ENCODE results near the gene NAGS. TPM values are rescaled to one million over a fixed set of nuclear protein-coding genes. Genes with fewer than 3 reads are reported as not detected.
A peak's percentile ranks its signal among the peaks of the same experiment; 100 is the strongest.

Gene NAGS
- total RNA-seq, 1 donor from 2014 or later, result 0.40 TPM

DNA sequence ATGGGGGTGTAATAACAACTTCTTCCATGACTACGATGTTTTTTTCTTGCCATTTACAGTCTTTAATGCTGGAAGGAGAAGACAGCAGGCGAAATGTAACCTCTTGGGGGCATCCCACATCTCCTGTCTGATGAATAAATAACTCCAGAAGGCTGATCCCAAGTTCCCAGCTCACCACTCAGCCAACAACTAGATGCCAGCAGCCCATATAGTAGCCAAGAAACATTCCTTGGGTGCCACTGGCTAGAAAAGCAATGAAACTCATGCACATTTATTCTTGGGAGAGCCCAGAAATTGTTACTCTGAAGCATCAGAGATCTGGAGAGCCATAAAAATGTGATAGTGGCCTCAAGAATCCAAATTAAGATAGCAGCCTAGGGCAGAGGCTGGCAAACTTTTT, 33.0 kb downstream of the NAGS start:
- DNase-seq (ENCODE audit: low spot score), result no peak
- Mint-ChIP-seq H3K4me3 (ENCODE audit: unreplicated experiment) (no peak overlapping the region), H3K27me3 (ENCODE audit: low read depth) (no peaks in the 10 kb centered on the region), H3K27ac (ENCODE audit: unreplicated experiment) (no peak overlapping the region), H3K4me1 (ENCODE audit: low read depth) (peaks cover 21% of the 10 kb centered on the region), H3K36me3 (ENCODE audit: low read depth) (peaks cover 15% of the 10 kb centered on the region), H3K9me3 (ENCODE audit: low read depth) (no peaks in the 10 kb centered on the region)
- TF ChIP-seq, protein P1, sequence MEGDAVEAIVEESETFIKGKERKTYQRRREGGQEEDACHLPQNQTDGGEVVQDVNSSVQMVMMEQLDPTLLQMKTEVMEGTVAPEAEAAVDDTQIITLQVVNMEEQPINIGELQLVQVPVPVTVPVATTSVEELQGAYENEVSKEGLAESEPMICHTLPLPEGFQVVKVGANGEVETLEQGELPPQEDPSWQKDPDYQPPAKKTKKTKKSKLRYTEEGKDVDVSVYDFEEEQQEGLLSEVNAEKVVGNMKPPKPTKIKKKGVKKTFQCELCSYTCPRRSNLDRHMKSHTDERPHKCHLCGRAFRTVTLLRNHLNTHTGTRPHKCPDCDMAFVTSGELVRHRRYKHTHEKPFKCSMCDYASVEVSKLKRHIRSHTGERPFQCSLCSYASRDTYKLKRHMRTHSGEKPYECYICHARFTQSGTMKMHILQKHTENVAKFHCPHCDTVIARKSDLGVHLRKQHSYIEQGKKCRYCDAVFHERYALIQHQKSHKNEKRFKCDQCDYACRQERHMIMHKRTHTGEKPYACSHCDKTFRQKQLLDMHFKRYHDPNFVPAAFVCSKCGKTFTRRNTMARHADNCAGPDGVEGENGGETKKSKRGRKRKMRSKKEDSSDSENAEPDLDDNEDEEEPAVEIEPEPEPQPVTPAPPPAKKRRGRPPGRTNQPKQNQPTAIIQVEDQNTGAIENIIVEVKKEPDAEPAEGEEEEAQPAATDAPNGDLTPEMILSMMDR (IDR thresholded peaks at IDR 0.05), result no peak

DNA sequence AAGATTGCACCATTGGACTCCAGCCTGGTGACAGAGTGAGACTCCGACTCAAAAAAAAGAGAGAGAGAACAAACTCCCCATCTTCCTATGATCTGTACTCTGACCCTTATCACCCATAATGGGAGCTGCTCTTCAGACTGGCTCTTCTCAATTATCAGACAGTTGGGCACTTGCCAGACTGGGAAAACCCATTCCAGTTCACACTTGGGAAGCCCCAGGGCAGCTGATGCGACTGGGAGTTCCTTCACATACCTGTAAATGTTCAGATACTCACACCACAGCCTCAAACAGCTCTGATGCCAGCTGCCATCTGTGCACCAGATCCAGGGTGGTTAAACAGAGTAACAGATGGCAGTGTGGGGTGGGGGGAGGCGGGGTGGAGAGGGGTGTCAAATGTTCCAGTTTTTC, 34.2 kb downstream of the NAGS start:
- no peak for DNase-seq (ENCODE audit: low spot score)
- no peaks in the 10 kb centered on the region for H3K9me3 Mint-ChIP-seq (ENCODE audit: low read depth)
- peak overlapping the region; percentile 41 for H3K27ac Mint-ChIP-seq (ENCODE audit: unreplicated experiment)
- H3K36me3 Mint-ChIP-seq (ENCODE audit: low read depth), result peaks cover 12% of the 10 kb centered on the region
- TF ChIP-seq, protein P1 (IDR thresholded peaks at IDR 0.05), result no peak
- no peak overlapping the region for H3K4me3 Mint-ChIP-seq (ENCODE audit: unreplicated experiment)
- H3K4me1 Mint-ChIP-seq (ENCODE audit: low read depth), result peaks cover 27% of the 10 kb centered on the region
- H3K27me3 Mint-ChIP-seq (ENCODE audit: low read depth), result no peaks in the 10 kb centered on the region

DNA sequence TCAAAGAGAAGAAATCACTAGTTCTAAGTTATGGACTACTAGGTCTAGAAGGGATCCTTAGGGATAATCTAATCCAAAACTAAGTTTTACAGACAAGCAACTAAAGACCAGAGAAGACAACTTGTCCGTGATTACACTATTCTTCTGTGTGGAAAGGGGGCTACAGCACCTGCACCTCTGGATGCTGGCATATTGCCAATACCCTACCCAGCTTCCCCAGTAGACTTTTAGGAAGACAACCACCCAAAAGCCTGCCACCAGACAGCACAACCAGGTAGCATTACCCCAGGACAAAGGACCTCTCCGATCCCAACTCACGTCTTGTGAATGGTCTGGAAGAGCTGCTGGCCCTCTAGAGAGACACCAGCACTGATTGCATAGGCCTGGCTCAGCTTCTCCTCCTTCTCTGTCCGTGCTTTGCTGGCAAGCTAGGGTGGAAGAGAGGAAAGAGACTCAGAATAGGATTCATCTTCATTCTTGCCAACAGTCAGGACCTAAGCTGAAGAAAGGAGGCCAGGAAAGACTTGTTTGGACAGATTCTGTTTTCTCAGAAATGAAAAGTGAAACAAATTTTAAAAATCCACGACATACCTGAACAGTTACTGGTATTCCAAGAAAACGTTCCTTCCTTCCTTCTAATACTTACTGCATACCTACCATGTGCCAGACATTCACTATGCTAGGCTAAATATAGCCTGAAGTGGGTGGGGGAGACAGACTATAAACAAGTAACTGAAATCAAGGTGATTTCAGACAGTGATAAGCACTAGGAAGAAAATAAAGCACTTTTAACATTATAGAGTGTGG, 35.6 kb downstream of the NAGS start:
- H3K9me3 Mint-ChIP-seq (ENCODE audit: low read depth), result no peaks in the 10 kb centered on the region
- TF ChIP-seq, protein P1 (IDR thresholded peaks at IDR 0.05), result no peak
- H3K36me3 Mint-ChIP-seq (ENCODE audit: low read depth), result peaks cover 5% of the 10 kb centered on the region
- no peaks in the 10 kb centered on the region for H3K27me3 Mint-ChIP-seq (ENCODE audit: low read depth)
- no peak overlapping the region for H3K4me3 Mint-ChIP-seq (ENCODE audit: unreplicated experiment)
- peak overlapping the region; percentile 84 for H3K27ac Mint-ChIP-seq (ENCODE audit: unreplicated experiment)
- DNase-seq (ENCODE audit: low spot score), result no peak
- peaks cover 38% of the 10 kb centered on the region for H3K4me1 Mint-ChIP-seq (ENCODE audit: low read depth)

DNA sequence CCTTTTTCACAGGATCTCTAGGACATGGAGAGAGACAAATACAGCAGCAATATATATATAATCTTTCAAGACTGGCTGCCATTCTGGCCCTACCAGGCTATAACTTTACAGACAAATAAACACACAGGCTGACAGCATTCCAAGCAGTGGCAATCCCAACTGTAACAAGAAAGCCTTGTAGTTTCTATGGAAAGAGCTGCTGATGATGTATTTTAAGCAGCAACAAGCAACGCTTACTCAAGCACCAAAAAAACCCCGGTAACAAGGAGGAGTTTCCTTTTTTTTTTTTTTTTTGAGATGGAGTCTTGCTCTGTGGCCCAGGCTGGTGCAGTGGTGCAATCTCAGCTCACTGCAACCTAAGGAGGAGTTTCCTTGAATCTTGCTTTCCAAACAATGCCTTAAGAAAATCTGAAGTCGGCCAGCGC, 38.9 kb downstream of the NAGS start:
- Mint-ChIP-seq H3K9me3 (ENCODE audit: low read depth) (no peaks in the 10 kb centered on the region), H3K4me1 (ENCODE audit: low read depth) (peaks cover 38% of the 10 kb centered on the region), H3K36me3 (ENCODE audit: low read depth) (peaks cover 5% of the 10 kb centered on the region), H3K27ac (ENCODE audit: unreplicated experiment) (peak overlapping the region; percentile 64), H3K27me3 (ENCODE audit: low read depth) (no peaks in the 10 kb centered on the region), H3K4me3 (ENCODE audit: unreplicated experiment) (no peak overlapping the region)
- TF ChIP-seq, protein P1 (IDR thresholded peaks at IDR 0.05), result no peak
- DNase-seq (ENCODE audit: low spot score), result no peak

DNA sequence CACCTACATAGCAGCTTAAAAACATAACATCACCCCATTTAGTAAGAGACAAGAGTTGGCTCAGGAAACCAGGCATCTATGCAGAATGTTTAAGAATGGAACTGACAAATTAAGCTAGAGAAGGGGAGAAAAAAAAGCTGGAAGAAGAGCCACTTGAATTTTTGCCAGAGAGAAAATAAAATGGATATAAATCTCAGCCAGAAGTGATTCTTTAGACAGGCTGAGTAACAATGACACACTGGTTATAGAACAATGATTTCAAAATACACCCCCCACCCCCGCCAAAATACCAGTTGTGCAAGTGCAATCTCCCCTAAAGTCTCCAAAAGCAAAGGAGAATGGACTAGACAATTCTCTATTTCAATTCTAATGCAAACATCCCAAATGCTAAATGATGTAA, 39.6 kb downstream of the NAGS start:
- no peak for DNase-seq (ENCODE audit: low spot score)
- H3K4me3 Mint-ChIP-seq (ENCODE audit: unreplicated experiment), result no peak overlapping the region
- TF ChIP-seq, protein P1 (IDR thresholded peaks at IDR 0.05), result no peak
- peaks cover 38% of the 10 kb centered on the region for H3K4me1 Mint-ChIP-seq (ENCODE audit: low read depth)
- no peaks in the 10 kb centered on the region for H3K9me3 Mint-ChIP-seq (ENCODE audit: low read depth)
- peaks cover 3% of the 10 kb centered on the region for H3K36me3 Mint-ChIP-seq (ENCODE audit: low read depth)
- H3K27me3 Mint-ChIP-seq (ENCODE audit: low read depth), result no peaks in the 10 kb centered on the region
- H3K27ac Mint-ChIP-seq (ENCODE audit: unreplicated experiment), result peak overlapping the region; percentile 64

All from chondrocyte (in vitro differentiated cells).